Measurements from ENCODE around the gene CCDC124.

The CCDC124 gene

DNA sequence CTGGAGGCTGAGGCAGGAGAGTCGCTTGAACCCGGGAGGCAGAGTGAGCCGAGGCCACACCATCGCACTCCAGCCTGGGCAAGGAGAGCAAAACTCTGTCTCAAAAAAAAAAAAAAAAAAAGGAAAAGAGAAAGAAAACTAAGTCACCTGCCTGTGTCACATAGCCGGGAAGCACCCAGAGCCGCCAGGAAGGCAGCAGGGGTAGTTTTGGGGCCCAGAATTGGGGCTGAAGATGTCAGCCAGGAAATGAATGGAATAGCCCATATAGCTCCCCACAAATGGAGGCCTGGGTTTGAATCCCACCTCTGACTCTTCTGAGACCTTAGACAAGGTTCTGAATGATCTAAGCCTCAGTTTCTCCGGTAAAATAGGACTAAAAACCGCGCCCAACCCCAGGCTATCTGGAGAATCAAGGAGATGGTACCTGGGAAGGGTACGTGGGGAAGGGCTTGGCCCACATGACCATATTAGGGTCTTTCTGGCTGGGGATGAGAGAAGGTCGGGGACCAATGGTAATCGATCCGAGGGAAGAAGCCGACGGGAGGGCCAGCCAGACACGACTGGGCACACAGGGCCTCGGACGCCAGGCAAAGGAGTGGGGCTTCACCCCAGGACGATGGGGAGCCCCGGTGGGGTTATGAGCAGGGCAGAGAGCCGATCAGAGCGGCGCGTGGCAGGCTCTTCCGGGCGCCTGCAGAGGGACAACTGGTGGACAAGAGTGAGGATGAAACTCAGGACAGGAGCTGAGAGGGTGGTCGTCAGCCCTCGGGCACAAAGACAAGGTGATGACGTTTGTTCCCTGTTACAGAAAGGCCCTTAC is 14.4 kb downstream of the CCDC124 start:
- Histone ChIP-seq H3K4me3 (ENCODE audit: low read depth, low read length, poor library complexity, severe bottlenecking) (peak overlapping the region; percentile 54), H3K9me2 (ENCODE audit: low read depth, low read length) (no peaks in the 10 kb centered on the region), H2AFZ (ENCODE audit: low read length) (no peak overlapping the region; the same call in 1 of the 2 replicates), H3K27ac (ENCODE audit: low read depth, low read length, poor library complexity, severe bottlenecking) (peak overlapping the region; percentile 55), H3F3A (ENCODE audit: insufficient read depth, low read length) (no peaks in the 10 kb centered on the region), H3K9me3 (ENCODE audit: low read length) (no peaks in the 10 kb centered on the region), H3K4me2 (ENCODE audit: low read length) (peak overlapping the region; percentile 74), H4K20me1 (ENCODE audit: insufficient read depth, low read length) (no peaks in the 10 kb centered on the region), H3K4me1 (ENCODE audit: insufficient read depth, low read length, severe bottlenecking) (peaks cover 40% of the 10 kb centered on the region), H3K79me2 (ENCODE audit: insufficient read depth, low read length) (no peaks in the 10 kb centered on the region), H3K9ac (ENCODE audit: low read length) (peak overlapping the region; percentile 56), H3K27me3 (ENCODE audit: insufficient read depth, low read length) (peaks cover 11% of the 10 kb centered on the region; the same call in 1 of the 2 replicates), H3K36me3 (ENCODE audit: insufficient read depth, low read length) (peaks cover 5% of the 10 kb centered on the region; the same call in 1 of the 2 replicates)
- TF ChIP-seq, protein P1, sequence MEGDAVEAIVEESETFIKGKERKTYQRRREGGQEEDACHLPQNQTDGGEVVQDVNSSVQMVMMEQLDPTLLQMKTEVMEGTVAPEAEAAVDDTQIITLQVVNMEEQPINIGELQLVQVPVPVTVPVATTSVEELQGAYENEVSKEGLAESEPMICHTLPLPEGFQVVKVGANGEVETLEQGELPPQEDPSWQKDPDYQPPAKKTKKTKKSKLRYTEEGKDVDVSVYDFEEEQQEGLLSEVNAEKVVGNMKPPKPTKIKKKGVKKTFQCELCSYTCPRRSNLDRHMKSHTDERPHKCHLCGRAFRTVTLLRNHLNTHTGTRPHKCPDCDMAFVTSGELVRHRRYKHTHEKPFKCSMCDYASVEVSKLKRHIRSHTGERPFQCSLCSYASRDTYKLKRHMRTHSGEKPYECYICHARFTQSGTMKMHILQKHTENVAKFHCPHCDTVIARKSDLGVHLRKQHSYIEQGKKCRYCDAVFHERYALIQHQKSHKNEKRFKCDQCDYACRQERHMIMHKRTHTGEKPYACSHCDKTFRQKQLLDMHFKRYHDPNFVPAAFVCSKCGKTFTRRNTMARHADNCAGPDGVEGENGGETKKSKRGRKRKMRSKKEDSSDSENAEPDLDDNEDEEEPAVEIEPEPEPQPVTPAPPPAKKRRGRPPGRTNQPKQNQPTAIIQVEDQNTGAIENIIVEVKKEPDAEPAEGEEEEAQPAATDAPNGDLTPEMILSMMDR (IDR thresholded peaks at IDR 0.05; ENCODE audit: low read length), result no peak
- no peak for TF ChIP-seq EZH2 (IDR thresholded peaks at IDR 0.05; ENCODE audit: borderline replicate concordance, low read length)

DNA sequence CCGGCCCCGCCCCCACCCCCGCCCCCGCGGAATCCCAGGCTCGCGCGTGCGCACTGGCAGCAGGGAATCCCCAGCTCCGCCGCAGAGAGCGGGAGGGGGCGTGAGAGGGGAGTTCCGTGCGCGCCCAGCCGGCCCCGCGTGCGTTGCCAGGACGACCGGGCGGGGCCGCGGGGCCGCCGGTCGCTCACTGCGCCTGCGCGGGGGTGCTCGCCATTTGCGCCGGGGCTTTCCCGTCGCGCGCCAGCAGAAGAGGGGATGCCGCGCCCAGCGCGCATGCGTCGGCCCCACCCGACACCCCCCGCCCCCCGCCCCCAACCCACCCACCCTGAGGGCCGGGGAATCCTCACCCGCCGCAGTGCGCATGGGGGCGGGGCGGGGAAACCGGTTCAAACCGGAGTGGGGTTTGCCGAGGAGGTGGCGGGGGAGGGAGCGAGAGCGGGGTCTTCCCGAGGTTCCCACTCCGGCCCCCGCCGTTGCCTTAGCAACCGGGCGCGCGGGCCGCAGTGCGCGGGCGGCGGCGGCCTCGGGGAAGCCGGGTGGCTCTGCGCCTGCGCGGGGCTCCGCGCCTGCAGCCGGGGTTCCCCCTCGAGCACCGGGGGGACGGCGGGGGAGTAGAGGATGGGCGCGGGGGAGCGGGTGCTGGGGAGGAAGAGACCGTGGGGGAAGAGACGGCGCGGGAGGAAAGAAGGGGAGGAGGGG is 15.1 kb downstream of the CCDC124 start:
- H3K27ac ChIP-seq (ENCODE audit: low read depth, low read length, poor library complexity, severe bottlenecking), result no peak overlapping the region

DNA sequence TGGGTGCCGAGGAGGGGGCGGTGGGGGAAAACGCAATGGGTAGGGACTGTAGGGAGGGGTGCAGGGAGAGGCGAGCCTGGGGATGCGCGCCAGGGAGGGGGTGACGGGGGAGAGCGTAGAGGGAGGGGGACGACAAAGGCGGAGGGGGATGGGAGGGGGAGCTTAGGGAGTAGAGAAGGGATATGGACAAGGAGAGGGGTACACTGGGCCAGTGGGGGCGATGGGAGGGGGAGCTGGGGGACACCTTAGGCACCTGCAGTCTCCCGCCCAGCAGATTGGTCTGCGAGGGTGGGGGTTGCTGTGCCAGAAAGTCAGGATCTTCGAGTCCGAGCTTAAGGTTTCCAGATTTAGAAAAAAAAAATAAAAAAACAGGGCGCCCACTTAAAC is 15.7 kb downstream of the CCDC124 start:
- peak overlapping the region; percentile 43; the same call in 1 of the 2 replicates for H3K9ac ChIP-seq (ENCODE audit: low read length)
- peak overlapping the region; percentile 73 for H3K4me2 ChIP-seq (ENCODE audit: low read length)
- H2AFZ ChIP-seq (ENCODE audit: low read length), result no peak overlapping the region
- H4K20me1 ChIP-seq (ENCODE audit: insufficient read depth, low read length), result no peaks in the 10 kb centered on the region
- TF ChIP-seq, protein P1 (IDR thresholded peaks at IDR 0.05; ENCODE audit: low read length), result no peak
- TF ChIP-seq EZH2 (IDR thresholded peaks at IDR 0.05; ENCODE audit: borderline replicate concordance, low read length), result no peak
- H3K9me2 ChIP-seq (ENCODE audit: low read depth, low read length), result no peaks in the 10 kb centered on the region
- peaks cover 4% of the 10 kb centered on the region; the same call in 1 of the 2 replicates for H3K36me3 ChIP-seq (ENCODE audit: insufficient read depth, low read length)
- peaks cover 17% of the 10 kb centered on the region; the same call in 1 of the 2 replicates for H3K27me3 ChIP-seq (ENCODE audit: insufficient read depth, low read length)
- H3K9me3 ChIP-seq (ENCODE audit: low read length), result no peaks in the 10 kb centered on the region
- H3K4me3 ChIP-seq (ENCODE audit: low read depth, low read length, poor library complexity, severe bottlenecking), result peak overlapping the region; percentile 60
- H3K4me1 ChIP-seq (ENCODE audit: insufficient read depth, low read length, severe bottlenecking), result peaks cover 40% of the 10 kb centered on the region
- no peaks in the 10 kb centered on the region for H3F3A ChIP-seq (ENCODE audit: insufficient read depth, low read length)
- H3K27ac ChIP-seq (ENCODE audit: low read depth, low read length, poor library complexity, severe bottlenecking), result no peak overlapping the region
- H3K79me2 ChIP-seq (ENCODE audit: insufficient read depth, low read length), result no peaks in the 10 kb centered on the region

More for the DNA sequence above, 15.1 kb downstream of the CCDC124 start:
- Histone ChIP-seq H3K4me1 (ENCODE audit: insufficient read depth, low read length, severe bottlenecking) (peaks cover 40% of the 10 kb centered on the region), H4K20me1 (ENCODE audit: insufficient read depth, low read length) (no peaks in the 10 kb centered on the region), H3K9me2 (ENCODE audit: low read depth, low read length) (no peaks in the 10 kb centered on the region), H3K9ac (ENCODE audit: low read length) (peak overlapping the region; percentile 43; the same call in 1 of the 2 replicates), H3F3A (ENCODE audit: insufficient read depth, low read length) (no peaks in the 10 kb centered on the region), H3K4me2 (ENCODE audit: low read length) (peak overlapping the region; percentile 73), H3K27me3 (ENCODE audit: insufficient read depth, low read length) (peaks cover 11% of the 10 kb centered on the region; the same call in 1 of the 2 replicates), H3K79me2 (ENCODE audit: insufficient read depth, low read length) (no peaks in the 10 kb centered on the region), H3K36me3 (ENCODE audit: insufficient read depth, low read length) (peaks cover 5% of the 10 kb centered on the region; the same call in 1 of the 2 replicates), H3K9me3 (ENCODE audit: low read length) (no peaks in the 10 kb centered on the region), H3K4me3 (ENCODE audit: low read depth, low read length, poor library complexity, severe bottlenecking) (peak overlapping the region; percentile 60), H2AFZ (ENCODE audit: low read length) (no peak overlapping the region)
- TF ChIP-seq, protein P1 (IDR thresholded peaks at IDR 0.05; ENCODE audit: low read length), result no peak
- TF ChIP-seq EZH2 (IDR thresholded peaks at IDR 0.05; ENCODE audit: borderline replicate concordance, low read length), result no peak

All from OCI-LY1 (cell line).